ENCODE measurements around the gene RNF126.
"Not testable (repeated sequence)": the region's sequence is repeated elsewhere in the genome, so short reads cannot be mapped to it uniquely, and the experiment has no call there.

Gene RNF126

GRCh38 chr19:685454-685931 lies 22.5 kb upstream of the RNF126 start:
- DNase-seq: no peak

GRCh38 chr19:682678-683320 lies 19.8 kb upstream of the RNF126 start:
- no peak for DNase-seq

DNA sequence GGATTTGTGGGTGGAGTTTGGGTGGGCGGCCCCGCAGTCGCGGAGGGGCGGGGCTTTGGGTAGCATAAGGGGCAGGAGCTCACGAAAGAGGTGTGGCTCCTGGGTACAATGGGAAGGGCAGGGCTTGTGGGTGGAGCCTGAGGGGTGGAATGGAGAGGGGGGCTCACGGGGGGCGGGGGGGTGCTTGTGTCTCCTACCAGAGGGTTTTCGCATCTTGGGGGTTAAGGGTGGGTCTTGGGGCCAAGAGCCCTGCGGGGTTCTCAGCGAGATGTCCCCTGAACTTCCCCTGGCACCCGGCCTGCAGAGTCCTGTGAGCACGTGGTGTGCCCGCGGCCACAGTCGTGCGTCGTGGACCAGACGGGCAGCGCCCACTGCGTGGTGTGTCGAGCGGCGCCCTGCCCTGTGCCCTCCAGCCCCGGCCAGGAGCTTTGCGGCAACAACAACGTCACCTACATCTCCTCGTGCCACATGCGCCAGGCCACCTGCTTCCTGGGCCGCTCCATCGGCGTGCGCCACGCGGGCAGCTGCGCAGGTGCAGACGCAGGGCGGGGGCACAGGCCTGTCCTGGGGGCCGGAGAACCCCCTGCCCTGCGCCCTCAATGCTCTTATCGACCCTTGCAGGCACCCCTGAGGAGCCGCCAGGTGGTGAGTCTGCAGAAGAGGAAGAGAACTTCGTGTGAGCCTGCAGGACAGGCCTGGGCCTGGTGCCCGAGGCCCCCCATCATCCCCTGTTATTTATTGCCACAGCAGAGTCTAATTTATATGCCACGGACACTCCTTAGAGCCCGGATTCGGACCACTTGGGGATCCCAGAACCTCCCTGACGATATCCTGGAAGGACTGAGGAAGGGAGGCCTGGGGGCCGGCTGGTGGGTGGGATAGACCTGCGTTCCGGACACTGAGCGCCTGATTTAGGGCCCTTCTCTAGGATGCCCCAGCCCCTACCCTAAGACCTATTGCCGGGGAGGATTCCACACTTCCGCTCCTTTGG lies 18.3 kb upstream of the RNF126 start:
- DNase-seq: no peak

DNA sequence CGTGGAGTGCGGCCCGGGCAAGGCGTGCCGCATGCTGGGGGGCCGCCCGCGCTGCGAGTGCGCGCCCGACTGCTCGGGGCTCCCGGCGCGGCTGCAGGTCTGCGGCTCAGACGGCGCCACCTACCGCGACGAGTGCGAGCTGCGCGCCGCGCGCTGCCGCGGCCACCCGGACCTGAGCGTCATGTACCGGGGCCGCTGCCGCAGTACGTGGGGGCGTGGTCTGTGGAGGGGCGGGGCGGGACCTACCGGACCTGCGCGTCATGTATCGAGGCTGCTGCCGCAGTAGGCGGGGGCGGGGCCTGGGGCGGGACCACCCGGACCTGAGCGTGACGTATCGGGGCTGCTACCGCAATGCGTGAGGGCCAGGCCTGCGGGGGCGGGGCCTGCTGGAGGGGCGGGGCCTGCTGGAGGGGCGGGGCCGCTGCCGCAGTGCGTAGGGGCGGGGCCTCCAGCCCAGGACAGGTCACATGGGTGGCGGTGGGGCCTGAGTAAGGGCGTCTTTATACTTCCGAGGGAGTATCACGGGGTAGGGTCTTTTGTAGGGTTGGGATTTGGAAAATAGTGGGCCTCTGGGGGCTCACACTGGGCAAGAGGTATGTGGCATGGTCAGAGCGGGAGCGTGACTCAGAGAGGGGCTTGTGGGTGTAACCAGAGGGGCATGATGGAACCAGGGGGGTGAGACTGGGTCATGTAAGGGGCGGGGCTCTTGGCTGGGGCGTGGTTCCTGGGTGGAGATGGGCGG lies 17.4 kb upstream of the RNF126 start:
- peak; percentile 96 for DNase-seq

DNA sequence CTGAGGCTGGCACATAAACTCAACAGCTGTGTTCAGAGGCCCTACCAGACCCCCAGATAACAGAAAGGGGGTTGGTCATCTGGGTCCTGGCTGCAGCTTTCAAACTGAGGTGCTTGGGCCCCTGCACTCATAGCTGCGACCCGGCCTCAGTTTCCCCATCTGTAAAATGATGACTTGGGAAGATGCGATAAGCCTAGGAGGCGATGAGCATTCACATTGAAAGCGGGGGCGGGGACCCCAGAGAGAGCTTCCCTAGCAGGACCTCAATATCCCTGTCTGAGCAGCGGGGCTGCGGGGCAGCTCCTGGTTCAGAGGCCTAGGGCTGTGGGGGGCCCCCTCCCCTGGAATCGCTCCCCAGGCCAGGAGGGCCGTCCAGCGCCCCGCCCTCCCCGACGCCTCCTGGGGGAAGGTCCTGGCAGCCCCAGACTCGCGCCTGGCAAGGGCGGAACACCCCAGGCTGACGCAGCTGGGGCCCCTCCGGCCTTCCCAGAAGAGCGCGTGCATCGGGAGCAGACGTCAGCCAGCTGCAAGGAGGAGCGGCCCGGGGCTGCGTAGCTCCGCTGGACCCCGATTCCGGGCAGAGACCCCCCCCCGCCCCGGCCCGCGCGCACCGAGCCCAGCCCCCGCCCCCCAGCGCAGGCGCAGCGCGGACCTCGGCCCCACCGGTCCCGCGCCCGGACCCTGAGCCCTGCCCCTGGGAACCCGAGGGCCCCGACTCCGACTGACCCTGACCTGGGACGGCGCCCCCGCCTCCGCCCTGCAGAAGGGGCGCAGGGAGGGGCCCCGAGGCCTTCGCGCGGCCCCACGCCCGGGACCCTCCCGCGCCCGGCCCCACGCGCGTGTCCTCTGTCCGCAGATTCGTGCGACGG lies 16.6 kb upstream of the RNF126 start:
- DNase-seq: peak; percentile 55

- DNase-seq: no peak
These were observed 15.9 kb upstream of the RNF126 start for GRCh38 chr19:678791-679388.

DNA sequence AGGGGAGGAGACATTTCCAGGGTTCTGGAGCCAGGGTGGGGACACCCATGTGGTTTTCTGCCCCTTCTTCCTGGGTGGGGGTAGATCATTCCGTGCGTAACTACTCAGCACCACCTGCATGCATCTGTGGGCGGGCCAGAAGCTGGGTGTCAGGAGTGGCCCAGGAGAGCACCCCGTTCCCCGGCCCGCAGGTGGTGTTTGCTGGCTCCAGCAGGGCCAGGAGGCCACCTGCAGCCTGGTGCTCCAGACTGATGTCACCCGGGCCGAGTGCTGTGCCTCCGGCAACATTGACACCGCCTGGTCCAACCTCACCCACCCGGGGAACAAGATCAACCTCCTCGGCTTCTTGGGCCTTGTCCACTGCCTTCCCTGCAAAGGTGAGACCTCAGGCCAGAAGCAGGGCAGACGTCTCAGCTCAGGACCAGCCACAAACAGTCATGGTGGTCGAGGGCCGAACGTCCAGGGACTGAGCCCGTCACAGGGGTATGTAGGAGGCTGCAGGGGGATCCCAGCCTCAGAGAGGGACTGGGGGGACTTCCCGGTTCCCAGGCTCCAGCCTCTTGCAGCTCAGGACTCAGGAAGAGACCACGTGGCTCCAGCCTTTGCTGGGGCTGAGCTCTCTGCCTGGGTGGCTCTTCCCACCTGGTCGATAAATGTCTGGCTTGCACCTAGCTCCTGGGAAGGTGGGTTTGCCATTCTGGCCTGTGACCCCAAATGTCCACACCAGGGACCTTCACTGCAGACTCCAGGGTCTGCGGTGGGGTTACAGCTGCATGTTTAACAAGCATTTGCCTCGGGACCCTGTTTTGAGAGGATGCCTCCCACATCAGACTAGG lies 14.8 kb upstream of the RNF126 start:
- DNase-seq: no peak

DNA sequence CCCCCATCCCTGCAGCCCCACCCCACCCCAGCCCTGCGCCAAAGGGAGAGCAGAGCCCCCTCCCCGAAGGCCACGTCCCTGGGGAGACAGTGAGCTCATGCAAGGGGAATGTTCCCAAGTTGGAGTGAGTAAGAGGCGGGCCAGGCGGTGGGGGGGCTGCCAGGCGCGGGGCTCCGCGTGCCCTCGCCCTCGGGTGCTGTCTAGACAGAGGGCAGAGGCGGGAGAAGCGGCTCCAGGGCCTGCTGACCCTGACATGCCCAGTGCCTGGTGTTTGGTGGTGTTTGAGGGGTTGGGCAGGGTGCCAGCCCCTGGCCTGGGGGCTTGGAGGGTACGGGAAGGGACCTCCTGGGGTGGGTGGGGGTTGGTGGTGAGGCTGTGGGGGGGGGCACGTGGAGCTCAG lies 14.2 kb upstream of the RNF126 start:
- DNase-seq: peak; percentile 14

DNA sequence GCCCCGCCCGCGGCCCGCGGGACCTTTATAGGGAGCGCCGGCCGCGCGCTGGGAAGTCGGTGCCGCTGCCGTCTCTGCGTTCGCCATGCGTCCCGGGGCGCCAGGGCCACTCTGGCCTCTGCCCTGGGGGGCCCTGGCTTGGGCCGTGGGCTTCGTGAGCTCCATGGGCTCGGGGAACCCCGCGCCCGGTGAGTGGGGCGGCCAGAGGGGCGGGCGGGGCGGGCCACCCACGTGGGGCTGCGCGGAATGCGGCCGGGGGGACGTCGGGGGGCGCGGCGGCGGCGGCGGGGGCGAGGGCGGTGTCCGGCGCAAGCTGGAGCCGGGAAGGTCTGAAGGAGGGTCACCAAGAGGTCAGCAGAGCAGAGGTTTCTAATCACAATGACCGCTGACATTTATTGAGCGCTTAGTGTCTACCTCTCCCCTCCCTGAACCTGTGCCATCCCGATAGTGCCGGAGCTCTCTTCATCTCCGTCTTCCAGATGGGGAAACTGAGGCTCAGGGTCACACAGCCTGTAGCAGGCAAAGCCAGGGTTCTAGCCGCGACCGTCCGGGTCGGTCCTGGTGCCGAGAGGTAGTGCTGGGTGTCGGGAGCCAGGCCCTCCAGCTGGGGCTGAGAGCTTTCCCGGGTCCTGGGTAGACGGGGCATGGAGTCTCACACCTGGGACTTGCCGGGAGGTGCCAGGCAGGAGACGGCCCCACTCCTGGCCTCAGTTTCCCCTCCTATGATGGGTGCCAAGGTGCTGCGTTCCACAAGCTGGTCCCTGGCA lies 13.5 kb upstream of the RNF126 start, which contains the start of gene FSTL3:
TSS of gene FSTL3 (plus strand) at position 54 of the 767 bp plus-strand sequence. CDS start at position 86, 32 bp downstream.
- no peak for DNase-seq

DNA sequence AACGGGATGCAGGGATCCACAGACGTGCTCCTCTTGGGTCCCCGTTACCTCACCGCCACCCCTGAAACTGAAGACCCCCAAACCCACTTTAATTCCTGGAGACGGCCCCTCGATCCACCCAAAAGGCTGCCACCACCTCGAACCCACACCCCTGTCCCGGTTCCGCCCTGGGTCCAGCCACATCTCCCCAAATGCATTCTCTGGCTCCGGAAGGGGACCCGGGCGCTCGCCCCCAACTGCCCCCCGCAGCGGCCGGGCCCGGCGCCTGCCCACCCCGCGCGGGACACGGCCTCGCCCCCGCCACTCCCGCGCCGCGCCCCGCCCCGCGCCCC lies 13.0 kb upstream of the RNF126 start:
- no peak for DNase-seq

DNA sequence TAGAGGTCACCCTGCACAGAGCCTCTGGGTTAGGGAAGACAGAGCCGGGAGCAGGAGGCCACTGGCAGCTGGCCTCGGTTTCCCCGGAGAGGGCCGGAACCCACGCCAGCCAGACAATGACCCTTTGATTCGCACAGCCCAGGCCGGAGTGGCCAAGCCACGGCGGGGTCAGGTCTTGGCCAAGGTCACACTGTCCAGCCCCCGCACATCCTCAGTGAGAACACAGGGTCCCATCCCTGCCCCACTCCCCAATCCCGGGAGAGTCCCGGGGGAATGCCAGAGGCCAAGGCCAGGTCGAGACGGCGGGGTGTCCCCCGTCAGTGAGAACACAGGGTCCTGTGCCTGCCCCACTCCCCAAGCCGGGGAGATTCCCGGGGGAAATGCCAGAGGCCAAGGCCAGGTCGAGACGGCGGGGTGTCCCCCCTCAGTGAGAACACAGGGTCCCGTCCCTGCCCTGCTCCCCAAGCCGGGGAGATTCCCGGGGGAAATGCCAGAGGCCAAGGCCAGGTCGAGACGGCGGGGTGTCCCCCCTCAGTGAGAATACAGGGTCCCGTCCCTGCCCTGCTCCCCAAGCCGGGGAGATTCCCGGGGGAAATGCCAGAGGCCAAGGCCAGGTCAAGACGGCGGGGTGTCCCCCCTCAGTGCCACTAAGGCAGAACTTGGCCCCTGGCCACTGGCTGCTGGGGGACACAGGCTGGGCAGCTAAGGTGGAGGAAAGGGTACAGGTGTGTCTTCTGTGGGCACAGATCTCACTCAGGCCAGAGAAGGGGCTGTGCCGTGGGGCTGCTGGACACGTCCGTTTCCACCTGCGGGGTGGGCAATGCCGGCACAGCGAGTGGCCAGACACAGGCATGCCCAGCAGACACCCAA lies 11.5 kb upstream of the RNF126 start:
- DNase-seq: no peak

DNA sequence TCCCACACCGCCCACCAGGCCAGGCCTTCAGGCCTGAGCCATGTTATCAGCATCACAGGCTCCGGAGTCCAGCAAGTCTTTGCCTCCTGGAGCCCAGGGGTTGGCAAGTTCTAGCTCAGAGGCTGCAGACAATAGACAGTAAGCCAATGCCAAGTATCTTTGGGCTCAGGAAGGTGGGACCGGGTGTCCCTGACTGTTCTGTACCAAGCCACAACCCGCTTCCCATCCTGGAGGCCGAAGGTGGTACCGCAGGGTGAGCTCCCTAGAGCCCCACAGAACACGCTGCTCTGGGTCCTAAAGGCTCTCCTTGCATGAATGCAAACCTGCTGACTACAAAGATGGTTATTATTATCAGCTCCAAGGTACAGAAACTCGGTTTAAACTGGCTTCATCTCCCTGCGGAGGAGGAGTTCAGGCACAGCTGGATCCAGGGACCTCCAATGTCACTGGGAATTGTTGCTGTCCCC lies 7.6 kb upstream of the RNF126 start:
- DNase-seq: no peak

DNA sequence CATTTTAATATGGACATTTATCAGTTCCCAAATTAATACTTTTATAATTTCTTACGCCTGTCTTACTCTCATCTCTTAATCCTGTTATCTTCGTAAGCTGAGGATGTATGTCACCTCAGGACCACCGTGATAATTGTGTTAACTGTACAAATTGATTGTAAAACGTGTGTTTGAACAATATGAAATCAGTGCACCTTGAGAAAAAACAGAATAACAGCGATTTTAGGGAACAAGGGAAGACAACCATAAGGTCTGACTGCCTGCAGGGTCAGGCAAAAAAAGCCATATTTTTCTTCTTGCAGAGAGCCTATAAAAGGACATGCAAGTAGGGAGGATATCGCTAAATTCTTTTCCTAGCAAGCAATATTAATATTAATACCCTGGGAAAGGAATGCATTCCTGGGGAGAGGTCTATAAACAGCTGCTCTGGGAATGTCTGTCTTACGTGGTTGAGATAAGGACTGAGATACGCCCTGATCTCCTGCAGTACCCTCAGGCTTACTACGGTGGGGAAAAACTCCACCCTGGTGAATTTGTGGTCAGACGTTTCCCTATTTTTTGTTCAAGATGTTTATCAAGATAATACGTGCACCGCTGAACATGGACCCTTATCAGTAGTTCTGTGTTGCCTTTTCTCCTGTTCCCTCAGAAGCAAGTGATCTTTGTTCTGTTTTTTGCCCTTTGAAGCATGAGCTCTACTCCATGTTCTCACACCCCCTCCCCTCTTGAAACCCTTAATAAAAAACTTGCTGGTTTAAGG lies 5.8 kb upstream of the RNF126 start:
- DNase-seq: not testable (repeated sequence)

GRCh38 chr19:666985-667573 lies 4.1 kb upstream of the RNF126 start:
- not testable (repeated sequence) for DNase-seq

DNA sequence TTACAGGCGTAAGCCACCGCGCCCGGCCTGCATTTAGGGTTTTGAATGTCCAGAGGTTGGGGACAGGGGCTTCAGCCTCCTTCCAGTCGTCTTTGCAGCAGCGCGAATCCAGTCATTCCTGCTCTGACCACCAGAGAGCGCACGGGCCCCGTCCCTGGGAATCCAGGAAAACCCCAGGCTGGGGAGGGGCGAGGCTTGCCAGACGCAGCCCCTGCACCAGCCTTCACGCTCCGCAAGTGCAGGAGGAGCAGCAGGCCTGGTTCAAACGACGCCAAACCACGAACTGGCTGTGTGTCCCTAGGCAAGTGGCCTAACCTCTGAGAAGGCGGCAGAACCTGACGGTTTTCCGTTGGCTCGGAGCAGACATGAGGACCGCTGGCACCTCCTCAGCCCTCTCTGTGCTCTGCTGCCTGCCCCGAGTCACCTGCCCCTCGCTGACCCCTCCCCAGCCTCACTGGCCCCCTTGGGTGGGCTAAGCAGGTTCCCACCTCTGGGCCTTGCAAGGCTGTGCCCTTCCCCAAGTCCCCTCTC lies 2.0 kb upstream of the RNF126 start:
- peak; percentile 81 for DNase-seq

DNA sequence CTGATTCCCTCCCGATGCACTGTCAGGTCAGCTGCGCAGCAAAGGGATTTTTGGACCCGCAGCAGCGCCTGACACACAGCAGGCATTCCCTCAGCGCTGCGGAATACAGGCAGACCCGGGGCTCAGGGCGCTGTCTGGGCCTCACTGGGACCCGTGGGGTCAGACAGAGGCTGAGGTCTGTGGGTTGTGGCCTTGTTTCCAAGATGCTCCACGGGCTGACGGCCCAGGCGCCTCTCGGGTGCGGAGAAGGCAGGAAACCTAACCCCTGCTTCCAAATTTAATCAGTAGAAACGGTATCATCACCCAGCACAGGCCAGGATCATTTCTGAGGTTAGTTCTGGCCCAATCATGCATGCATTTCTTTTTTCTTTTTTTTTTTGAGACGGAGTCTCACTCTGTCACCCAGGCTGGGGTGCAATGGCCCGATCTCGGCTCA lies 686 bp upstream of the RNF126 start:
- no peak for DNase-seq

- DNase-seq: peak; percentile 15
These were observed 630 bp downstream of the RNF126 start for GRCh38 chr19:662207-662961.
